Right lobe of liver (tissue), 4 donors: ENCODE data around the gene NOTCH1.

Source experiments
- POLR2A ChIP-seq: fragments of 450-650 bp; IDR thresholded peaks from one replicate; pipeline ENCODE4 v1.6.1; 2017; ENCODE audit warnings: antibody characterized with exemption, mild to moderate bottlenecking
- TF ChIP-seq, protein P1 (sequence below), 4 donors: fragments of 200-600 bp in 3 of 4; fragments of 450-650 bp in 1 of 4; IDR thresholded peaks; one replicate each; pipeline versions ENCODE4 v1.5.1 to v1.8.0; 2016 to 2022; ENCODE audit warnings: antibody characterized with exemption in 4 of 4, mild to moderate bottlenecking in 2 of 4
- donor health status: DM: no; HTN: no; CAD: no.
- donor health status: DM: no; HTN: no; CAD: no.
- donor health status: DM: no; HTN: yes; CAD: no.

DNA sequence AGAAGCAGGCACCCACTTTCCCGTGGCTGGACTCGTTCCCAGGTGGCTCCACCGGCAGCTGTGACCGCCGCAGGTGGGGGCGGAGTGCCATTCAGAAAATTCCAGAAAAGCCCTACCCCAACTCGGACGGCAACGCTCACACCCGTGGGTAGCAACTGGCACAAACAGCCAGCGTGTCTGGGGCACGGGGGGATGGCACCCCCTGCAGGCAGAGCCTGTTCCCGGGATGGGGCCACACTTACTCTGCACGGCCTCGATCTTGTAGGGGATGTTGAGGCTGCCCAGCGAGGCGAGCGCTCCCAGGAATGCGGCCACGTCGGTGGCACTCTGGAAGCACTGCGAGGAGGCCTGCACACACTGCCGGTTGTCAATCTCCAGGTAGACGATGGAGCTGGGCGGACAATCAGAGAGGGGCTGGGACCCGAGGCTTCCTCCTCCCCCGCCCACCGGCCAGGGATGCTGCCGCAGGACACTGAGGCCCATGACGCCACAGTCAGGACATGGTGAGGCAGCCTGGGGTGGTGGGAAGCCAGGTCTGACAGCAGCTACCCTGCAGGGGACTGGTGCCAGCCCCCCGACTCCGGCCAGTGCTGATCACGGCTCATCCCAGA, 42.8 kb downstream of the NOTCH1 start:
- TF ChIP-seq POLR2A = no peak
- TF ChIP-seq, protein P1, sequence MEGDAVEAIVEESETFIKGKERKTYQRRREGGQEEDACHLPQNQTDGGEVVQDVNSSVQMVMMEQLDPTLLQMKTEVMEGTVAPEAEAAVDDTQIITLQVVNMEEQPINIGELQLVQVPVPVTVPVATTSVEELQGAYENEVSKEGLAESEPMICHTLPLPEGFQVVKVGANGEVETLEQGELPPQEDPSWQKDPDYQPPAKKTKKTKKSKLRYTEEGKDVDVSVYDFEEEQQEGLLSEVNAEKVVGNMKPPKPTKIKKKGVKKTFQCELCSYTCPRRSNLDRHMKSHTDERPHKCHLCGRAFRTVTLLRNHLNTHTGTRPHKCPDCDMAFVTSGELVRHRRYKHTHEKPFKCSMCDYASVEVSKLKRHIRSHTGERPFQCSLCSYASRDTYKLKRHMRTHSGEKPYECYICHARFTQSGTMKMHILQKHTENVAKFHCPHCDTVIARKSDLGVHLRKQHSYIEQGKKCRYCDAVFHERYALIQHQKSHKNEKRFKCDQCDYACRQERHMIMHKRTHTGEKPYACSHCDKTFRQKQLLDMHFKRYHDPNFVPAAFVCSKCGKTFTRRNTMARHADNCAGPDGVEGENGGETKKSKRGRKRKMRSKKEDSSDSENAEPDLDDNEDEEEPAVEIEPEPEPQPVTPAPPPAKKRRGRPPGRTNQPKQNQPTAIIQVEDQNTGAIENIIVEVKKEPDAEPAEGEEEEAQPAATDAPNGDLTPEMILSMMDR (IDR thresholded peaks at IDR 0.05) = no peak
